HepG2 (cell line): ENCODE measurements around the gene MTCH1. TPM values are rescaled to one million over a fixed set of nuclear protein-coding genes. Genes with fewer than 3 reads are reported as not detected.

ENCODE experiments used
- ATAC-seq: fragments of 200-7000 bp; cut with Tn5 transposase; 3 replicates; pipeline ENCODE4 v1.9.1; 2020; ENCODE audit warnings: mild to moderate bottlenecking, moderate library complexity
- BruUV-seq: library from RNA; stranded (reverse); fragments of 400-500 nt; replicated peaks from 2 replicates; lab custom pipeline; 2021; lab: Mats Ljungman, UMichigan
- CTCF ChIA-PET: fragments of 300-600 bp; formaldehyde crosslinking; extraction: SDS; loops from one replicate; lab custom pipeline; 2021; ENCODE audit warnings: low total read pairs, inconsistent platforms, low intra/inter-chr PET ratio; lab: Yijun Ruan, JAX
- POLR2A ChIA-PET: fragments of 350-600 bp; sonication (Branson Sonifier 250); formaldehyde crosslinking; loops from one replicate; lab custom pipeline; 2020; ENCODE audit warnings: antibody characterized with exemption, inconsistent platforms; lab: Yijun Ruan, JAX
- DNase-seq: peaks from one replicate; pipeline ENCODE4 v3.0.0-alpha.2; 2015; ENCODE audit warnings: low spot score
- FAIRE-seq: peaks from 3 replicates; lab custom pipeline; 2011; peaks lifted over from hg19 to GRCh38; lab: Jason Lieb, UNC
- H2AFZ ChIP-seq: one replicate; pipeline ENCODE4 v1.6.1; 2011; ENCODE audit warnings: low read length, inconsistent platforms
- H3K27ac ChIP-seq: fragments of 300-600 bp; 3 replicates; pipeline ENCODE4 v1.8.0; 2011; ENCODE audit warnings: mixed run types, mild to moderate bottlenecking, mixed read lengths, low read length, inconsistent platforms; ENCODE audit not compliant: insufficient read depth; ENCODE audit errors: extremely low read length
- H3K27me3 ChIP-seq, 2 experiments: fragments of 200-600 bp in 1 of 2; 2 replicates in 1 of 2; 3 replicates in 1 of 2; pipeline versions ENCODE4 v1.6.0 to v1.8.0; 2011; ENCODE audit warnings: low read length in 2 of 2, mild to moderate bottlenecking in 2 of 2, moderate library complexity in 2 of 2, inconsistent platforms in 1 of 2; ENCODE audit not compliant: insufficient read depth in 2 of 2, control insufficient read depth in 1 of 2
- H3K36me3 ChIP-seq, 2 experiments: fragments of 200-600 bp in 1 of 2; replicated peaks in 1 of 2; 2 replicates in 1 of 2; 3 replicates in 1 of 2; pipeline versions ENCODE4 v1.5.1 to v1.8.0; 2011; ENCODE audit warnings: low read length in 2 of 2, inconsistent platforms in 1 of 2; ENCODE audit not compliant: insufficient read depth in 2 of 2, control insufficient read depth in 1 of 2
- H3K4me1 ChIP-seq: 2 replicates; pipeline ENCODE4 v1.5.1; 2012; ENCODE audit warnings: low read length, inconsistent platforms; ENCODE audit not compliant: insufficient read depth
- H3K4me2 ChIP-seq: 2 replicates; pipeline ENCODE4 v1.6.0; 2011; ENCODE audit warnings: low read depth, low read length, inconsistent platforms
- H3K4me3 ChIP-seq, 3 experiments: fragments of 200-600 bp in 1 of 3; sonication (generic), shearing (Covaris generic) in 1 of 3; replicated peaks in 1 of 3; 2 replicates each; pipeline ENCODE4 v1.5.1; 2011 to 2016; ENCODE audit warnings: low read length in 3 of 3, inconsistent platforms in 2 of 3, low read depth in 2 of 3, mild to moderate bottlenecking in 2 of 3, control low read depth in 1 of 3, mixed read lengths in 1 of 3; ENCODE audit not compliant: insufficient read depth in 1 of 3
- H3K79me2 ChIP-seq: one replicate; pipeline ENCODE4 v1.6.1; 2011; ENCODE audit warnings: low read length, inconsistent platforms; ENCODE audit not compliant: insufficient read depth
- H3K9ac ChIP-seq: 2 replicates; pipeline ENCODE4 v1.6.0; 2011; ENCODE audit warnings: mild to moderate bottlenecking, low read depth, low read length, inconsistent platforms; ENCODE audit not compliant: insufficient read depth
- H3K9me3 ChIP-seq: 2 replicates; pipeline ENCODE4 v1.5.1; 2012; ENCODE audit warnings: mild to moderate bottlenecking, low read length
- H4K20me1 ChIP-seq: 2 replicates; pipeline ENCODE4 v1.6.0; 2011; ENCODE audit warnings: inconsistent platforms, mild to moderate bottlenecking, low read length, moderate library complexity; ENCODE audit not compliant: insufficient read depth
- ARHGAP35 ChIP-seq: sonication (generic); formaldehyde crosslinking; IDR thresholded peaks from 2 replicates; pipeline ENCODE4 v1.9.0; 2022; ENCODE audit warnings: mild to moderate bottlenecking, inconsistent platforms, moderate library complexity, missing genetic modification reagents, borderline replicate concordance
- ATM ChIP-seq: fragments of 450-650 bp; IDR thresholded peaks from 2 replicates; pipeline ENCODE4 v1.7.1; 2017; ENCODE audit warnings: mild to moderate bottlenecking, borderline replicate concordance
- GPBP1L1 ChIP-seq: sonication (generic); formaldehyde crosslinking; IDR thresholded peaks from 2 replicates; pipeline ENCODE4 v1.5.0; 2020; ENCODE audit warnings: mild to moderate bottlenecking, missing genetic modification reagents
- HMG20B ChIP-seq: conservative IDR thresholded peaks from 2 replicates; pipeline ENCODE4 v1.6.1; 2016; ENCODE audit warnings: missing genetic modification reagents, missing compliant biosample characterization
- HNRNPL ChIP-seq: fragments of 200-400 bp; formaldehyde crosslinking; IDR thresholded peaks from 2 replicates; pipeline ENCODE4 v1.6.1; 2017; ENCODE audit warnings: mild to moderate bottlenecking, low read depth, low read length
- RFXANK ChIP-seq: IDR thresholded peaks from 2 replicates; pipeline ENCODE4 v1.6.1; 2016
- SAP130 ChIP-seq: IDR thresholded peaks from 2 replicates; pipeline ENCODE4 v1.6.1; 2016; ENCODE audit warnings: low read depth
- SIX4 ChIP-seq: sonication (generic); formaldehyde crosslinking; IDR thresholded peaks from 2 replicates; pipeline ENCODE4 v1.4.0; 2020; ENCODE audit warnings: missing genetic modification reagents
- ZBTB33 ChIP-seq: sonication (generic); formaldehyde crosslinking; IDR thresholded peaks from 2 replicates; pipeline ENCODE4 v1.4.0; 2020; ENCODE audit warnings: missing genetic modification reagents
- ZFY ChIP-seq: sonication (generic); formaldehyde crosslinking; IDR thresholded peaks from 2 replicates; pipeline ENCODE4 v1.4.0; 2020; ENCODE audit warnings: missing genetic modification reagents
- ZNF180 ChIP-seq: sonication (generic); formaldehyde crosslinking; IDR thresholded peaks from 2 replicates; pipeline ENCODE4 v1.4.0; 2020; ENCODE audit warnings: low read depth, missing genetic modification reagents, borderline replicate concordance
- ZNF34 ChIP-seq: sonication (generic); formaldehyde crosslinking; IDR thresholded peaks from 2 replicates; pipeline ENCODE4 v1.4.0; 2020; ENCODE audit warnings: mild to moderate bottlenecking, missing genetic modification reagents, borderline replicate concordance
- ZNF615 ChIP-seq: sonication (generic); formaldehyde crosslinking; IDR thresholded peaks from 2 replicates; pipeline ENCODE4 v1.5.0; 2020; ENCODE audit warnings: mild to moderate bottlenecking, missing genetic modification reagents, borderline replicate concordance
- ZNF687 ChIP-seq: sonication (generic); formaldehyde crosslinking; IDR thresholded peaks from 2 replicates; pipeline ENCODE4 v1.5.1; 2020; ENCODE audit warnings: mild to moderate bottlenecking, missing genetic modification reagents, moderate library complexity
- WGBS: methylation state at CpG from one replicate; pipeline ENCODE4 v1.1.6; 2017; ENCODE audit warnings: low lambda C conversion rate; 5-methylcytosine and 5-hydroxymethylcytosine counted together
- in situ Hi-C: cut with HindIII; loops from 2 replicates; pipeline ENCODE4 v1.10.0; 2017; ENCODE audit warnings: low pct_unique_long_range_greater_than_20kb; ENCODE audit not compliant: extremely low pct_ligation_motif_present
- intact Hi-C: fragments of 100-400 bp; cut with micrococcal nuclease; formaldehyde crosslinking; loops from one replicate; pipeline ENCODE4 v1.10.0; 2022; ENCODE audit not compliant: unreplicated experiment
- polyA plus RNA-seq, 8 experiments: library from polyadenylated mRNA; depleted of rRNA in 3 of 8; stranded (reverse) in 7 of 8; unstranded in 1 of 8; fragments of >200 nt; fragmentation: Illumina TruSeq in 4 of 8; extraction: Trizol in 4 of 8; gene quantifications; 2 replicates each; pipeline versions ENCODE4 v1.2.1 to v1.2.3, GENCODE V29; 2011 to 2016; ENCODE audit warnings: low read depth in 4 of 8, missing spikeins in 1 of 8, mixed read lengths in 1 of 8; ENCODE audit not compliant: insufficient read depth in 1 of 8
- total RNA-seq, 5 experiments: library from RNA; depleted of rRNA; stranded (reverse); fragments of >200 nt; fragmentation: Illumina TruSeq; extraction: Trizol; gene quantifications; 2 replicates each; pipeline ENCODE4 v1.2.3, GENCODE V29; 2016; ENCODE audit warnings: low read depth in 1 of 5

Gene MTCH1
- total and polyA plus RNA-seq, 2 of the 13 experiments (the other 11 are each of a cell fraction or from before 2014, with no cell fraction given) = 86.2 to 144 TPM

GRCh38 chr6:36958775-36959554 lies 27.0 kb downstream of the MTCH1 start (continued):
- TF ChIP-seq ZNF687 = peak; percentile 8; the same call in 1 of the 2 replicates
- TF ChIP-seq ZNF180 = no peak
- no peak for TF ChIP-seq ZNF615
- TF ChIP-seq ZBTB33 = peak; percentile 93
- TF ChIP-seq, all 625 proteins: peak for 4

GRCh38 chr6:36957773-36958271 lies 28.2 kb downstream of the MTCH1 start:
- Histone ChIP-seq H3K4me2 (no peak overlapping the region), H3K36me3 (no peaks in the 10 kb centered on the region), H3K27me3 (peaks cover 15 to 54% of the 10 kb centered on the region in 2 experiments; a peak in 3 of 5 replicates), H3K9me3 (no peaks in the 10 kb centered on the region), H3K4me1 (peaks cover 8% of the 10 kb centered on the region; the same call in 1 of the 2 replicates), H2AFZ (no peak overlapping the region), H3K4me3 (no peak overlapping the region), H3K27ac (no peak overlapping the region), H4K20me1 (no peaks in the 10 kb centered on the region), H3K9ac (no peak overlapping the region), H3K79me2 (no peaks in the 10 kb centered on the region)
- ChIA-PET POLR2A (no interaction called here), CTCF (no interaction called here)
- no peak for FAIRE-seq
- no peak for DNase-seq
- no TSS peak for BruUV-seq
- no peak for ATAC-seq
- in situ Hi-C loops = no loop called here
- 49% methylated on average over 5 of the region's 9 CpGs for WGBS
- intact Hi-C loops = no loop called here
- TF ChIP-seq HMG20B (no peak), ZFY (CRISPR knock-in tag) (no peak), RFXANK (CRISPR knock-in tag) (no peak), ATM (no peak), SAP130 (CRISPR knock-in tag) (no peak), HNRNPL (no peak), SIX4 (CRISPR knock-in tag) (no peak), ARHGAP35 (CRISPR knock-in tag) (no peak), ZNF34 (no peak), GPBP1L1 (no peak)
